Measurements from ENCODE around the gene SIX2.
A peak's percentile ranks its signal among the peaks of the same experiment; 100 is the strongest.
"Not testable (repeated sequence)": the region's sequence is repeated elsewhere in the genome, so short reads cannot be mapped to it uniquely, and the experiment has no call there.

The SIX2 gene

DNA sequence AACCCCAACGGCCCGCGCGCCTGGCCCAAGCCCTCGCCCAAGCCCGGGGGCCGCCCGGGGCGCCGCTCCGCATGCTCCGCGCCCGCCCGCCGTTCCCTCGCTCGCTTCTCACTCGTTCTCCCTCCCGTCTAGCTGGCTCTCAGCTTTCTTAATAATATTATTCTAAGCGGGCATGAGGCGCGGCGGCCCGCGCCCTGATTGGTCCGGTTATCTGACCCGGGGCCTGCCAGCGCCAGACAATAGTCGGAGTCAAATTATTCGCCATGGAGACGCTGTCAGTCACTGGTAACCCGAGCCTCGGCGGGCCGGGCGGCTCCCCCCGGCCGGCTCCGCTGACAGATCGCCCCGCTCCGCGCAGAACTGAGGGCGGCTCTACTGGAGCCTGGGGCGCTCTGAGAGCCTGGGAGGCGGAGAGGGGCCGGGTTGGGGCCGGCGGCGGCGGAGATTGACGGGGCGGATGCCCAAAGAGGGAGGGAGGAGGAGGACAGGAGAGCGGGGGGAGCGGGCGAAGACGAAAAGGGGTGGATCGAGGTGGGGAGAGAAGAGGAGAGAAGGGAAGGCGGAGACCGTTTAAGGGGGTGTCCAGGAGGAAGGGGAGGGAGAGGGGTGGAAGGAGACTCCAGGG is at the start of gene SIX2:
Gene SIX2, minus strand, starts transcription at position 150 of the 625 bp plus-strand sequence. CDS start 342 bp downstream, outside the sequence.
- DNase-seq: peak; percentile 92

GRCh38 chr2:45055162-45055605 is 45.9 kb upstream of the SIX2 start:
- DNase-seq: no peak

GRCh38 chr2:45053966-45054365 is 44.7 kb upstream of the SIX2 start:
- DNase-seq: no peak

- no peak for DNase-seq
These were observed 43.2 kb upstream of the SIX2 start for GRCh38 chr2:45052388-45052928.

GRCh38 chr2:45049569-45050336 is 40.5 kb upstream of the SIX2 start:
- no peak for DNase-seq

DNA sequence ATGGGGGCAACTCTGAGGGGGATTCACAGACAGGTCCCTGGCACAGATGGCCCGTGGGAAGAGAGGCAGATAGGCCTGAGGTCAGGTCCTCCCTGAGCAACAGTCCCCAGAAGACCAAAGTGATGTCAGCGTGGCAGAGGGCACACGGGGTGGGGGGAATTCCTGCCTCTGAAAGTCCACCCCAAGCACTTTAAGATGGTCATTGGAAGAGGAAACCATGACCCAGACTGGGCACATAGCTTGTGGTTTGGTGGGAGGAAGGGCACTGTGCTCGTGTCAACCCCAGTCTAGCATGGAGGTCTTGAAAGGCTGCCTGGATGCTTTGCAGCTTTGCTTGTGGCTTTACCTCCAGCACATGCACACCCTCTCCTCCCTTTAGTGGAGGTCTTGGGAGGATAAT is 38.0 kb upstream of the SIX2 start:
- DNase-seq: no peak

DNA sequence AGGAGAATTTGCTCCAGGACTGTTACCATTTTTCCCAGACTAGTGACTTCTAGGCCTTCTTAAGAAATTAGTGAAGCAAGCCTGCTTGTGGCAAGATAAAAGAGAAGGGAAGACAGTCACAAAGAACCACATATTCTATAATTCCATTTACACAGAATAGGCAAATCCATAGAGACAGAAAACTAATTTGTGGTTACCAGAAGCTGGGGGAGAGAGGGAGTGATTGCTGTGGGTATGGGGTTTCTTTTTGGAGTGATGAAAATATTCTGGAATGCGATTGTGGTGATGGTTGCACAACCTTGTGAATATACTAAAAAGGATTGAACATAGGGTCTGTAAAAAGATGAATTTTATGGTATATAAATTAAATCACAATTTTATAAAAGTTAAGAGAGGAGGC is 37.5 kb upstream of the SIX2 start:
- no peak for DNase-seq

- no peak for DNase-seq
These were observed 36.5 kb upstream of the SIX2 start for GRCh38 chr2:45045706-45046105.

- no peak for DNase-seq
These were observed 35.7 kb upstream of the SIX2 start for GRCh38 chr2:45044916-45045315.

- DNase-seq: no peak
These were observed 33.9 kb upstream of the SIX2 start for GRCh38 chr2:45043174-45043573.

DNA sequence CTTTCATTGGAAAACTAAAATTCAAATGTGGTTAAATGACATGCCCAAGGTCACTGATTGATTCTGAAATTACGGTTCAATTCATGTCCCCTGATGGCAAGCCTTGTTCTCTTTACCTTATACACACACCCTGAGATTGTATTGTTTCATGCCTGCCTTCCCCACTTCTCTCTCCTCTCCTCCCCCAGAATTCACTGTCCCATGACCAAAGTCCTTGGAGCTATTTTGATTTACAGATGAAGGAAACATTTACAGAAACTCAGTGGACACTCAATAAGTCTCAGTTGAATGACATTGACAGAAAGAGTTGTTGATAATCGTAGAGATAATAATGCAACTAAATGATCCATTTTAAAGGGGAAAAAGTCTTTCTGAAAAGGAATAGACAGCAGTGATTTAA is 33.1 kb upstream of the SIX2 start:
- DNase-seq: no peak

DNA sequence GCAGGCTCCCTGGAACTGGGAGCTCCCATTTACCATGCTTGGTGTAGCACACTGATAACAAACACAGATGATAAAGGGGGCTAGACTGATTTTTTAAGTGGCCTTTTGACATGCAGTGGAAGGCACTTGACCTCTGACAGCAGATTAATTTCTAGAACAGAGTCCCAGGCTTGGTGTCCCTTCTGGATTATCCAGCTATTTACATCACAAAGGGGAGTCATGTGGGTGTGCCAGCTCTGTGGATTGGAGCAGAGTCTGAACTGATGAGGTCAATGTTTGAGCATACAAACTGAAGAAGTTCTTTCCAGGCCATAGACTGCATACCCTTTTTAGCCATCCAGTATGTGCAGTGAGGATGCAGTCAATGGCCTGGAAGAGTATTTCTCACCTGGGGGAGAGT is 31.5 kb upstream of the SIX2 start:
- no peak for DNase-seq

GRCh38 chr2:45039804-45040203 is 30.6 kb upstream of the SIX2 start:
- not testable (repeated sequence) for DNase-seq

DNA sequence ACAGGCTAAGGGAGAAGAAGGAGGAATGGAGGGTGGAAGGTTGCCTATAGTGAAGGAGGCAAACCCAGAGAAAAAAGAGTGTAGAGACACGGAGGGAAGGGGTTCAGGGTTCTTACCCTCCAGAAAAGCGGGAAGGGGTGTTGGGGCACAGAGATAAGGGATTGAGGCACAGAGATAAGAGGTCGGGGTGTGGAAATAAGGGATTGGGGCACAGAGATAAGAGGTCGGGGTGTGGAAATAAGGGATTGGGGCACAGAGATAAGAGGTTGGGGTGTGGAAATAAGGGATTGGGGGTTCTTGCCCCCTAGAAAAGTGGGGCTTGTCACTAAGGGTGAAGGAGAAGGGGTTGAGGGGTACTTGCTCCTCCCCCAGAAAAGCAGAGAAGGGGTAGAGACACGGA is 29.6 kb upstream of the SIX2 start:
- not testable (repeated sequence) for DNase-seq

DNA sequence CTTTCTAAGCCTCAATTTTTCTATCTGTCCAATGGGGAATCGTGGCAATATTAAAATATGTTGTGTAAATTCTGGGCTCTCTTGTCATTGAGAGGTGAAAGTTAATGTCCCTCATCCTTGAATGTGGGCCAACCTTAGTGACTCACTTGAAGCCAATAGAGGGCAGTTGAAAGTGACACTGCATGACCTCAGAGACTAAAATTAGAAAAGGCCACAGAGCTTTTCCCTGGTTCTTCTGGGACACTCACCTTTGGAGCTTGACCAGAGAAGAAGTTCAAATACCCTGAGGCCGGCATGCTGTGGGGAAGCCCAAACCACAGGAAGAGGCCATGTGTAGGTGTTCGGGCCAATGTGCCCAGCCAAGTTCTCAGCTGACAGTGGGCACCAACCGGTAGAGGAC is 24.1 kb upstream of the SIX2 start:
- no peak for DNase-seq

GRCh38 chr2:45031028-45031427 is 21.8 kb upstream of the SIX2 start:
- no peak for DNase-seq

DNA sequence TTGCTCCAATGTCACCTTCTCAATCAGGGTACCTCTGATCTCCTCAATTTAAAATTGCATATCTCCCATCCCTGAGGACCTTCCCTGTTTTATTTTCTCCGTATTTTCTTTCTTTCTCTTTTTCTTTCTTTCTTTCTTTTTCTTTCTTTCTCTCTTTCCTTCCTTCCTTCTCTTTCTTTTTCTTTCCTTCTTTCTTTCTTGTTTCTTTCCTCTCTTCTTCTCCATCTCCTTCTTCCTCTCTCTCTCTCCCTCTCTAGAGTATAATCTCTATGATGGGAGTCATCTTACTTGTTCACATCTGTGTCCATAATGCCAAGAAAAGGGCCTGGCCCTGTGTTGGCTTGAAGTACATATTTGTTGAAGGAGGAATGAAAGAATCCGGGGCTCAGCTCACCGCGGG is 21.3 kb upstream of the SIX2 start:
- DNase-seq: no peak

- DNase-seq: no peak
These were observed 20.0 kb upstream of the SIX2 start for GRCh38 chr2:45029215-45029614.

DNA sequence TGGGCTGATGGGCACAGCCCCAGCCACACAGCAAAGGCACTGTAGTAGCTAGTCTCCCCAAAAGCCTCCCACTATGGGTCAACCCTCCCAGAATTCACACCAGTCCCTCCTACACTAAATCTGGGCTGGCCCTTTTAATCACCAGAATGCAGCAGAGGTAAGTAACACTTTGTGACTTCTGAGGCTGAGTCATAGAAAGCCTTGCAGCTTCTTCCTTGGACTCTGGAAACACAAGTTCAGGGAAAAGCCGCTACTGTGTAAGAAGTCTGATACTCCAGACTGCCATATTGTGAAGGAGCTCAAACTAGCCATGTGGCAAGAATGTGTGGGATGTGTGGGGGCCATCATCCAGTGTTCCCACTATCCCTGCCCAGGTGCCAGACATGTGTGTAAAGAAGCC is 19.0 kb upstream of the SIX2 start:
- no peak for DNase-seq

- DNase-seq: no peak
These were observed 17.7 kb upstream of the SIX2 start for GRCh38 chr2:45026924-45027450.

- DNase-seq: no peak
These were observed 15.5 kb upstream of the SIX2 start for GRCh38 chr2:45024600-45025291.

GRCh38 chr2:45024097-45024496 is 14.8 kb upstream of the SIX2 start:
- no peak for DNase-seq

GRCh38 chr2:45020439-45020838 is 11.2 kb upstream of the SIX2 start:
- DNase-seq: no peak

GRCh38 chr2:45018023-45018422 is 8.8 kb upstream of the SIX2 start:
- no peak for DNase-seq

Data from NCI-H1092 (cell line).